GDM1 (cell line): Measurements from ENCODE around the gene CHRNA1.

Experiments used
- DNase-seq: peaks from one replicate; lab custom pipeline; 2025; lab: John Stamatoyannopoulos, UW

The CHRNA1 gene

GRCh38 chr2:174764280-174765255 is at the start of gene CHRNA1:
Gene CHRNA1, minus strand, starts transcription at chr2:174764472. Its CDS starts 78 bp downstream, at chr2:174764394.
- DNase-seq = no peak

- DNase-seq = no peak
These were observed 47.8 kb upstream of the CHRNA1 start for GRCh38 chr2:174812037-174812436.

- DNase-seq = no peak
These were observed 43.7 kb upstream of the CHRNA1 start for GRCh38 chr2:174807931-174808330.

GRCh38 chr2:174805803-174806202 is 41.5 kb upstream of the CHRNA1 start:
- no peak for DNase-seq

GRCh38 chr2:174802459-174802858 is 38.2 kb upstream of the CHRNA1 start:
- DNase-seq = no peak

GRCh38 chr2:174800436-174801205 is 36.3 kb upstream of the CHRNA1 start:
- DNase-seq = no peak

GRCh38 chr2:174798801-174799200 is 34.5 kb upstream of the CHRNA1 start:
- DNase-seq = no peak

GRCh38 chr2:174797781-174798276 is 33.6 kb upstream of the CHRNA1 start:
- no peak for DNase-seq

- DNase-seq = no peak
These were observed 32.1 kb upstream of the CHRNA1 start for GRCh38 chr2:174796319-174796771.

- no peak for DNase-seq
These were observed 30.6 kb upstream of the CHRNA1 start for GRCh38 chr2:174794851-174795374.

- DNase-seq = no peak
These were observed 28.2 kb upstream of the CHRNA1 start for GRCh38 chr2:174792309-174793025.

- no peak for DNase-seq
These were observed 27.5 kb upstream of the CHRNA1 start for GRCh38 chr2:174791746-174792280.

- DNase-seq = no peak
These were observed 26.7 kb upstream of the CHRNA1 start for GRCh38 chr2:174791020-174791419.

- DNase-seq = no peak
These were observed 24.7 kb upstream of the CHRNA1 start for GRCh38 chr2:174789001-174789400.

GRCh38 chr2:174788291-174788929 is 24.1 kb upstream of the CHRNA1 start:
- DNase-seq = no peak

GRCh38 chr2:174787487-174788205 is 23.4 kb upstream of the CHRNA1 start:
- no peak for DNase-seq

- DNase-seq = no peak
These were observed 21.9 kb upstream of the CHRNA1 start for GRCh38 chr2:174786066-174786725.

- no peak for DNase-seq
These were observed 21.2 kb upstream of the CHRNA1 start for GRCh38 chr2:174785481-174785880.

- DNase-seq = no peak
These were observed 20.6 kb upstream of the CHRNA1 start for GRCh38 chr2:174784909-174785308.

GRCh38 chr2:174784316-174784715 is 20.0 kb upstream of the CHRNA1 start:
- DNase-seq = no peak
